Astrocyte (in vitro differentiated cells and primary cell): ENCODE results near the gene OR10X1. TPM values are rescaled to one million over a fixed set of nuclear protein-coding genes. Genes with fewer than 3 reads are reported as not detected.

Experiments used
- DNase-seq: peaks from one replicate; pipeline ENCODE4 v3.0.0-alpha.2; 2010; ENCODE audit warnings: low read depth
- FAIRE-seq: peaks from 2 replicates; lab custom pipeline; 2011; peaks lifted over from hg19 to GRCh38; lab: Jason Lieb, UNC
- H2AFZ ChIP-seq: 2 replicates; pipeline ENCODE4 v1.6.0; 2012; ENCODE audit warnings: low read depth, low read length, inconsistent platforms
- H3K27ac ChIP-seq: 2 replicates; pipeline ENCODE4 v1.5.1; 2011; ENCODE audit warnings: low read depth, low read length, inconsistent platforms
- H3K27me3 ChIP-seq: 2 replicates; pipeline ENCODE4 v1.6.0; 2011; ENCODE audit warnings: low read length, inconsistent platforms; ENCODE audit not compliant: insufficient read depth
- H3K36me3 ChIP-seq: 2 replicates; pipeline ENCODE4 v1.5.1; 2011; ENCODE audit warnings: low read length, inconsistent platforms; ENCODE audit not compliant: insufficient read depth
- H3K4me1 ChIP-seq: 2 replicates; pipeline ENCODE4 v1.5.1; 2011; ENCODE audit warnings: low read length, inconsistent platforms; ENCODE audit not compliant: insufficient read depth
- H3K4me2 ChIP-seq: 2 replicates; pipeline ENCODE4 v1.6.0; 2012; ENCODE audit warnings: low read length, inconsistent platforms
- H3K4me3 ChIP-seq: 2 replicates; pipeline ENCODE4 v1.5.1; 2011; ENCODE audit warnings: low read depth, mild to moderate bottlenecking, low read length, inconsistent platforms; ENCODE audit not compliant: insufficient read depth
- H3K79me2 ChIP-seq: 2 replicates; pipeline ENCODE4 v1.6.0; 2012; ENCODE audit warnings: mild to moderate bottlenecking, low read length, inconsistent platforms; ENCODE audit not compliant: insufficient read depth
- H3K9ac ChIP-seq: 2 replicates; pipeline ENCODE4 v1.6.0; 2012; ENCODE audit warnings: mild to moderate bottlenecking, low read length, inconsistent platforms
- H3K9me3 ChIP-seq: 2 replicates; pipeline ENCODE4 v1.5.1; 2012; ENCODE audit warnings: low read depth, mild to moderate bottlenecking, low read length, inconsistent platforms; ENCODE audit not compliant: insufficient read depth
- H4K20me1 ChIP-seq: 2 replicates; pipeline ENCODE4 v1.6.0; 2012; ENCODE audit warnings: low read length, inconsistent platforms; ENCODE audit not compliant: insufficient read depth
- H3K27ac Mint-ChIP-seq: one replicate; pipeline ENCODE4 v1.8.0; 2021; ENCODE audit warnings: mild to moderate bottlenecking, mixed read lengths; ENCODE audit not compliant: unreplicated experiment
- H3K27me3 Mint-ChIP-seq: one replicate; pipeline ENCODE4 v1.8.0; 2021; ENCODE audit warnings: low read depth, mixed read lengths; ENCODE audit not compliant: unreplicated experiment
- H3K36me3 Mint-ChIP-seq: one replicate; pipeline ENCODE4 v1.8.0; 2021; ENCODE audit warnings: low read depth, mixed read lengths; ENCODE audit not compliant: unreplicated experiment
- H3K4me1 Mint-ChIP-seq: one replicate; pipeline ENCODE4 v1.8.0; 2021; ENCODE audit warnings: low read depth, mixed read lengths; ENCODE audit not compliant: unreplicated experiment
- H3K4me3 Mint-ChIP-seq: one replicate; pipeline ENCODE4 v1.8.0; 2021; ENCODE audit warnings: mild to moderate bottlenecking, moderate library complexity, mixed read lengths; ENCODE audit not compliant: unreplicated experiment
- H3K9me3 Mint-ChIP-seq: one replicate; pipeline ENCODE4 v1.8.0; 2021; ENCODE audit warnings: mild to moderate bottlenecking, mixed read lengths; ENCODE audit not compliant: unreplicated experiment
- EZH2 ChIP-seq: IDR thresholded peaks from 2 replicates; pipeline ENCODE4 v1.6.1; 2012; ENCODE audit warnings: mild to moderate bottlenecking, low read length, inconsistent platforms; ENCODE audit not compliant: insufficient read depth
- total RNA-seq: library from RNA; stranded (reverse); gene quantifications from 2 replicates; pipeline ENCODE4 v1.2.1, GENCODE V29; 2021
- TF ChIP-seq, protein P1 (sequence below): IDR thresholded peaks from 2 replicates; pipeline ENCODE4 v1.5.1; 2011; ENCODE audit warnings: low read depth, mild to moderate bottlenecking, inconsistent platforms, low read length, moderate library complexity; ENCODE audit not compliant: insufficient read depth

Gene OR10X1
- total RNA-seq, 1 donor from 2014 or later, result not detected

- Histone ChIP-seq H3K27me3 (no peaks in the 10 kb centered on the region), H3K79me2 (no peaks in the 10 kb centered on the region), H3K4me1 (no peaks in the 10 kb centered on the region), H2AFZ (no peak overlapping the region), H3K4me3 (no peak overlapping the region), H3K9me3 (peaks cover 3% of the 10 kb centered on the region), H3K4me2 (no peak overlapping the region), H4K20me1 (no peaks in the 10 kb centered on the region), H3K27ac (no peak overlapping the region), H3K36me3 (no peaks in the 10 kb centered on the region), H3K9ac (no peak overlapping the region)
- H3K9me3 Mint-ChIP-seq, result no peaks in the 10 kb centered on the region
- no peaks in the 10 kb centered on the region for H3K36me3 Mint-ChIP-seq
- H3K4me3 Mint-ChIP-seq, result no peak overlapping the region
- TF ChIP-seq, protein P1, sequence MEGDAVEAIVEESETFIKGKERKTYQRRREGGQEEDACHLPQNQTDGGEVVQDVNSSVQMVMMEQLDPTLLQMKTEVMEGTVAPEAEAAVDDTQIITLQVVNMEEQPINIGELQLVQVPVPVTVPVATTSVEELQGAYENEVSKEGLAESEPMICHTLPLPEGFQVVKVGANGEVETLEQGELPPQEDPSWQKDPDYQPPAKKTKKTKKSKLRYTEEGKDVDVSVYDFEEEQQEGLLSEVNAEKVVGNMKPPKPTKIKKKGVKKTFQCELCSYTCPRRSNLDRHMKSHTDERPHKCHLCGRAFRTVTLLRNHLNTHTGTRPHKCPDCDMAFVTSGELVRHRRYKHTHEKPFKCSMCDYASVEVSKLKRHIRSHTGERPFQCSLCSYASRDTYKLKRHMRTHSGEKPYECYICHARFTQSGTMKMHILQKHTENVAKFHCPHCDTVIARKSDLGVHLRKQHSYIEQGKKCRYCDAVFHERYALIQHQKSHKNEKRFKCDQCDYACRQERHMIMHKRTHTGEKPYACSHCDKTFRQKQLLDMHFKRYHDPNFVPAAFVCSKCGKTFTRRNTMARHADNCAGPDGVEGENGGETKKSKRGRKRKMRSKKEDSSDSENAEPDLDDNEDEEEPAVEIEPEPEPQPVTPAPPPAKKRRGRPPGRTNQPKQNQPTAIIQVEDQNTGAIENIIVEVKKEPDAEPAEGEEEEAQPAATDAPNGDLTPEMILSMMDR, result no peak
- TF ChIP-seq EZH2, result no peak
- DNase-seq, result no peak
- FAIRE-seq, result no peak
- H3K27me3 Mint-ChIP-seq, result no peaks in the 10 kb centered on the region
- H3K4me1 Mint-ChIP-seq, result peaks cover 8% of the 10 kb centered on the region
- H3K27ac Mint-ChIP-seq, result no peak overlapping the region
Measured at GRCh38 chr1:158563853-158564252, 15.8 kb downstream of the OR10X1 start.

DNA sequence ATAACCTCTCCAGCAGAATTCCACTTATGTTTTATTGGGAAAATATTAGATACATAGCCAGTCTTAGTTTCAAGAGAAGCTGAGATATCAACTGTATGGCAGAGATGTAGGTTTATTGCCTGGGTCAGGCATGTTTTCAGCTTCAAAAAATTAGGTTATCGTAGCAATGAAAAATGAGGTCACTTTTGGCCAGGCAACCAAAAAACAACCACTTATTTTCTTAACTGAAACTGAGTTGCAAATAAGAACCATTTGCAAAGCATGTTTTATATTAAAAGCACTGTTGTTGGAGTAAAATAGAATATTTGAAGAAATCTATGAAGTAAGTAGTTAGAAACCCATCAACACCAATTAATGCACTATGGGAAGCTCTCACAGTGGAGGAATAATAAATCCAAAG is 20.0 kb downstream of the OR10X1 start:
- Histone ChIP-seq H3K9me3 (peaks cover 3% of the 10 kb centered on the region), H4K20me1 (no peaks in the 10 kb centered on the region), H3K36me3 (no peaks in the 10 kb centered on the region), H3K4me3 (no peak overlapping the region), H3K27me3 (peaks cover 2% of the 10 kb centered on the region), H3K9ac (no peak overlapping the region), H3K4me2 (no peak overlapping the region), H3K79me2 (no peaks in the 10 kb centered on the region), H3K4me1 (no peaks in the 10 kb centered on the region), H2AFZ (no peak overlapping the region), H3K27ac (no peak overlapping the region)
- no peaks in the 10 kb centered on the region for H3K9me3 Mint-ChIP-seq
- no peak for TF ChIP-seq EZH2
- TF ChIP-seq, protein P1, result no peak
- H3K27ac Mint-ChIP-seq, result no peak overlapping the region
- H3K27me3 Mint-ChIP-seq, result no peaks in the 10 kb centered on the region
- no peaks in the 10 kb centered on the region for H3K36me3 Mint-ChIP-seq
- FAIRE-seq (no peak), DNase-seq (no peak)
- H3K4me1 Mint-ChIP-seq, result peaks cover 8% of the 10 kb centered on the region
- H3K4me3 Mint-ChIP-seq, result no peak overlapping the region

DNA sequence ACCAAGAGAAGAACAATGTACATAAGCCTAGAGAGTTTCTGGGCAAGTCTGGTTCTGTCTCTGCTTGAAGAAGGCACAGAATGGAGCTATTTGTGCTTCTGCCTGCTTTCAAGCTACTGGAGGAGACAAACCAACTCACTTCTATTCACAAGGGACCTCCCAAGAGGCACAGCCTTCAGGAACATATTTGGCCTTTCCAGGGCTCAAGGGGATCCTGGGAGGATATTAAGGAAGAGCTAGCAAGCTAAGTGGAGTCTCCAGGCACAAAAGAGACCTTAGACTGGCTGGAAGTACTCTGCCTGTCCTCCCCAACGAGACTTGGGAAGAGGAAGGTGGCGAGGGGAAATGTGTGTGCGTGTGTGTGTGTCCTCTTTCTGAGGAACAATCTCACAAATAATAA is 25.3 kb downstream of the OR10X1 start, which contains the start of gene OR6Y1:
Gene OR6Y1 (minus strand): TSS at position 54 of the 400 bp plus-strand sequence. CDS start 6,300 bp downstream, outside the sequence.
- no peaks in the 10 kb centered on the region for H3K36me3 Mint-ChIP-seq
- no peak within 1 kb of the TSS for H3K4me3 ChIP-seq
- H3K9ac ChIP-seq, result no peak within 1 kb of the TSS
- H3K79me2 ChIP-seq, result no peaks in the 10 kb centered on the region
- H3K4me2 ChIP-seq, result no peak within 1 kb of the TSS
- H3K27me3 Mint-ChIP-seq, result no peaks in the 10 kb centered on the region
- no peak within 1 kb of the TSS for H2AFZ ChIP-seq
- no peaks in the 10 kb centered on the region for H3K4me1 ChIP-seq
- no peaks in the 10 kb centered on the region for H4K20me1 ChIP-seq
- H3K27ac ChIP-seq, result no peak within 1 kb of the TSS
- no peaks in the 10 kb centered on the region for H3K36me3 ChIP-seq
- H3K4me1 Mint-ChIP-seq, result no peaks in the 10 kb centered on the region
- H3K27ac Mint-ChIP-seq, result no peak within 1 kb of the TSS
- no peaks in the 10 kb centered on the region for H3K9me3 ChIP-seq
- no peak within 1 kb of the TSS for H3K4me3 Mint-ChIP-seq
- no peak for DNase-seq
- peaks cover 2% of the 10 kb centered on the region for H3K27me3 ChIP-seq
- TF ChIP-seq, protein P1, result no peak
- no peak for TF ChIP-seq EZH2
- H3K9me3 Mint-ChIP-seq, result no peaks in the 10 kb centered on the region
- FAIRE-seq, result no peak
